Gastroesophageal sphincter (tissue), 3 donors: ENCODE data around the gene PHC2.

Experiments used
- EP300 ChIP-seq: sonication (generic); formaldehyde crosslinking; IDR thresholded peaks from one replicate; pipeline ENCODE4 v1.6.1; 2017; ENCODE audit warnings: antibody characterized with exemption, mild to moderate bottlenecking
- POLR2A ChIP-seq, 2 donors: fragments of 450-650 bp; IDR thresholded peaks; one replicate each; pipeline ENCODE4 v1.6.1; 2017; ENCODE audit warnings: antibody characterized with exemption in 2 of 2, mild to moderate bottlenecking in 2 of 2, moderate library complexity in 1 of 2
- POLR2AphosphoS5 ChIP-seq: sonication (generic); formaldehyde crosslinking; IDR thresholded peaks from one replicate; pipeline ENCODE4 v1.6.1; 2017; ENCODE audit warnings: antibody characterized with exemption
- TF ChIP-seq, protein P1 (sequence below), 4 experiments: fragments of 200-600 bp in 2 of 4; fragments of 450-650 bp in 2 of 4; sonication (generic) in 1 of 4; IDR thresholded peaks; one replicate each; pipeline ENCODE4 v1.5.1; 2017 to 2019; ENCODE audit warnings: antibody characterized with exemption in 4 of 4, mild to moderate bottlenecking in 2 of 4, moderate library complexity in 2 of 4

- no peak for TF ChIP-seq EP300
- TF ChIP-seq POLR2AphosphoS5 = no peak
- TF ChIP-seq, protein P1, sequence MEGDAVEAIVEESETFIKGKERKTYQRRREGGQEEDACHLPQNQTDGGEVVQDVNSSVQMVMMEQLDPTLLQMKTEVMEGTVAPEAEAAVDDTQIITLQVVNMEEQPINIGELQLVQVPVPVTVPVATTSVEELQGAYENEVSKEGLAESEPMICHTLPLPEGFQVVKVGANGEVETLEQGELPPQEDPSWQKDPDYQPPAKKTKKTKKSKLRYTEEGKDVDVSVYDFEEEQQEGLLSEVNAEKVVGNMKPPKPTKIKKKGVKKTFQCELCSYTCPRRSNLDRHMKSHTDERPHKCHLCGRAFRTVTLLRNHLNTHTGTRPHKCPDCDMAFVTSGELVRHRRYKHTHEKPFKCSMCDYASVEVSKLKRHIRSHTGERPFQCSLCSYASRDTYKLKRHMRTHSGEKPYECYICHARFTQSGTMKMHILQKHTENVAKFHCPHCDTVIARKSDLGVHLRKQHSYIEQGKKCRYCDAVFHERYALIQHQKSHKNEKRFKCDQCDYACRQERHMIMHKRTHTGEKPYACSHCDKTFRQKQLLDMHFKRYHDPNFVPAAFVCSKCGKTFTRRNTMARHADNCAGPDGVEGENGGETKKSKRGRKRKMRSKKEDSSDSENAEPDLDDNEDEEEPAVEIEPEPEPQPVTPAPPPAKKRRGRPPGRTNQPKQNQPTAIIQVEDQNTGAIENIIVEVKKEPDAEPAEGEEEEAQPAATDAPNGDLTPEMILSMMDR (IDR thresholded peaks at IDR 0.05) = no peak
- no peak for TF ChIP-seq POLR2A (IDR thresholded peaks at IDR 0.05)
Observed at GRCh38 chr1:33323663-33324477, 107.0 kb downstream of the PHC2 start.
